H1 (cell line): ENCODE data around the gene MORN5. TPM values are rescaled to one million over a fixed set of nuclear protein-coding genes. Genes with fewer than 3 reads are reported as not detected.

Source experiments
- CREB1 ChIP-seq: IDR thresholded peaks from 2 replicates; pipeline ENCODE4 v1.6.1; 2012; ENCODE audit warnings: inconsistent platforms
- HDAC2 ChIP-seq, 2 experiments: fragments of 300-600 bp in 1 of 2; sonication (generic) in 1 of 2; IDR thresholded peaks; 2 replicates each; pipeline ENCODE4 v1.6.1; 2011 to 2012; ENCODE audit warnings: low read depth in 2 of 2, low read length in 2 of 2, mild to moderate bottlenecking in 2 of 2, moderate library complexity in 2 of 2, borderline replicate concordance in 1 of 2, inconsistent platforms in 1 of 2
- KDM4A ChIP-seq: IDR thresholded peaks from one replicate; pipeline ENCODE4 v1.7.1; 2012; ENCODE audit warnings: low read depth, mild to moderate bottlenecking, moderate library complexity, low read length, inconsistent platforms; ENCODE audit not compliant: severe bottlenecking
- RFX5 ChIP-seq: IDR thresholded peaks from 2 replicates; pipeline ENCODE4 v1.6.1; 2011; ENCODE audit warnings: low read depth, low read length, improper control_type of control experiment, borderline replicate concordance
- polyA plus RNA-seq, 7 experiments: library from polyadenylated mRNA; depleted of rRNA in 3 of 7; stranded (reverse) in 5 of 7; unstranded in 2 of 7; fragments of >200 nt in 5 of 7; fragments of 200-250 nt in 2 of 7; gene quantifications; 1 replicate in 5 of 7; 2 replicates in 1 of 7; 4 replicates in 1 of 7; pipeline versions ENCODE4 v1.2.1 to v1.2.3, GENCODE V29; 2011 to 2013; ENCODE audit warnings: missing spikeins in 2 of 7, mixed read lengths in 2 of 7
- total RNA-seq: library from RNA; stranded (reverse); fragmentation: NEBNext Ultra II Directional; extraction: Animal tissue kit (Norgen Biotek cat#: 25700); gene quantifications from 2 replicates; pipeline ENCODE4 v1.2.1, GENCODE V29; 2021

Gene MORN5
- total and polyA plus RNA-seq, 2 of the 8 experiments (the other 6 are each of a cell fraction or from before 2014, with no cell fraction given), result not detected

GRCh38 chr9:122179690-122180074, 20.0 kb downstream of the MORN5 start (continued):
- no peak for TF ChIP-seq KDM4A
- TF ChIP-seq RFX5, result no peak
- no peak for TF ChIP-seq CREB1
- no peak for TF ChIP-seq HDAC2 (IDR thresholded peaks at IDR 0.05; ENCODE audit: borderline replicate concordance in 1 of 2, low read depth in 2 of 2, low read length in 2 of 2)
